ENCODE measurements around the gene YJU2.

DNA sequence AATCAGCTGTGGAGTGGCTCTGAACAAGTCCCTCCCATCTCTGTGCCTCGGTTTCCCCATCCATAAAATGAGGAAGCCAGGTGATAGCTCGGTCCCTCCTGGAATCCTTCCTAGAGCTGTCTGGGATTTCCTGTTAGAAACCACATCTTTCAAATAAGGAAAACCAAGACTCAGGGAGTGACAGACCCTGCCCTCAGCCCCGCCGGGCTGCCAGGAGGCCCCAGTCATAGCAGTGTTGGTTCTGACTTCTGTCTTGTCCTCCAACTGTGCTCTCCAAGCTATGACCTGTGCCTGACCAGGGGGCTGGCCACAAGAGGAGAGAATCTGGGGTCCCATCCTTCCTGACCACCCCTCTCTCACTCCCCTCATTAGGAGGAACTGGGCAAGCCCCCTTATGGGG, 31.1 kb downstream of the YJU2 start:
- no peak for TF ChIP-seq POLR2A (IDR thresholded peaks at IDR 0.05)
- TF ChIP-seq, protein P1, sequence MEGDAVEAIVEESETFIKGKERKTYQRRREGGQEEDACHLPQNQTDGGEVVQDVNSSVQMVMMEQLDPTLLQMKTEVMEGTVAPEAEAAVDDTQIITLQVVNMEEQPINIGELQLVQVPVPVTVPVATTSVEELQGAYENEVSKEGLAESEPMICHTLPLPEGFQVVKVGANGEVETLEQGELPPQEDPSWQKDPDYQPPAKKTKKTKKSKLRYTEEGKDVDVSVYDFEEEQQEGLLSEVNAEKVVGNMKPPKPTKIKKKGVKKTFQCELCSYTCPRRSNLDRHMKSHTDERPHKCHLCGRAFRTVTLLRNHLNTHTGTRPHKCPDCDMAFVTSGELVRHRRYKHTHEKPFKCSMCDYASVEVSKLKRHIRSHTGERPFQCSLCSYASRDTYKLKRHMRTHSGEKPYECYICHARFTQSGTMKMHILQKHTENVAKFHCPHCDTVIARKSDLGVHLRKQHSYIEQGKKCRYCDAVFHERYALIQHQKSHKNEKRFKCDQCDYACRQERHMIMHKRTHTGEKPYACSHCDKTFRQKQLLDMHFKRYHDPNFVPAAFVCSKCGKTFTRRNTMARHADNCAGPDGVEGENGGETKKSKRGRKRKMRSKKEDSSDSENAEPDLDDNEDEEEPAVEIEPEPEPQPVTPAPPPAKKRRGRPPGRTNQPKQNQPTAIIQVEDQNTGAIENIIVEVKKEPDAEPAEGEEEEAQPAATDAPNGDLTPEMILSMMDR (IDR thresholded peaks at IDR 0.05): no peak
